Stimulated activated CD8-positive, alpha-beta memory T cell treated with anti-CD3 and anti-CD28 coated beads, Interleukin-15, amount 100 ng/mL, for 48 hours (primary cell): ENCODE results near the gene AOPEP.

Experiments used
- DNase-seq, 2 donors: peaks; one replicate each; pipeline ENCODE4 v3.0.0-alpha.2; 2020; ENCODE audit warnings: low read depth in 2 of 2

Gene AOPEP

GRCh38 chr9:94915476-94916450 is 189.3 kb downstream of the AOPEP start:
- DNase-seq, result no peak

- DNase-seq, result no peak
Measured at GRCh38 chr9:94916956-94917355, 190.5 kb downstream of the AOPEP start.

- DNase-seq, result no peak
Measured at GRCh38 chr9:94918038-94918753, 191.7 kb downstream of the AOPEP start.

- no peak for DNase-seq
Measured at GRCh38 chr9:94919376-94920098, 193.0 kb downstream of the AOPEP start.

GRCh38 chr9:94920420-94921091 is 194.1 kb downstream of the AOPEP start:
- no peak for DNase-seq

- DNase-seq, result no peak
Measured at GRCh38 chr9:94921092-94921471, 194.6 kb downstream of the AOPEP start.

- DNase-seq, result no peak
Measured at GRCh38 chr9:94921656-94922055, 195.2 kb downstream of the AOPEP start.

GRCh38 chr9:94922098-94922607 is 195.7 kb downstream of the AOPEP start:
- DNase-seq, result no peak

- DNase-seq, result no peak
Measured at GRCh38 chr9:94922691-94923107, 196.2 kb downstream of the AOPEP start.

GRCh38 chr9:94923326-94924089 is 197.0 kb downstream of the AOPEP start:
- DNase-seq, result no peak

GRCh38 chr9:94925751-94926430 is 199.4 kb downstream of the AOPEP start:
- no peak for DNase-seq

GRCh38 chr9:94926431-94926800 is 199.9 kb downstream of the AOPEP start:
- DNase-seq, result no peak

GRCh38 chr9:94927048-94927761 is 200.7 kb downstream of the AOPEP start:
- DNase-seq, result no peak

GRCh38 chr9:94927762-94928670 is 201.5 kb downstream of the AOPEP start:
- DNase-seq, result no peak

- no peak for DNase-seq
Measured at GRCh38 chr9:94928691-94929368, 202.3 kb downstream of the AOPEP start.

GRCh38 chr9:94929369-94929756 is 202.9 kb downstream of the AOPEP start:
- DNase-seq, result no peak

GRCh38 chr9:94931036-94931633 is 204.6 kb downstream of the AOPEP start:
- DNase-seq, result no peak
